HS-27A (cell line): ENCODE data around the gene GJC1.
"Not testable (repeated sequence)": the region's sequence is repeated elsewhere in the genome, so short reads cannot be mapped to it uniquely, and the experiment has no call there.

Experiments used
- DNase-seq: peaks from one replicate; pipeline ENCODE4 v3.0.0-alpha.2; 2012; ENCODE audit warnings: low read depth, missing footprints

The GJC1 gene

GRCh38 chr17:44760474-44761308 lies 69.4 kb downstream of the GJC1 start:
- no peak for DNase-seq

DNA sequence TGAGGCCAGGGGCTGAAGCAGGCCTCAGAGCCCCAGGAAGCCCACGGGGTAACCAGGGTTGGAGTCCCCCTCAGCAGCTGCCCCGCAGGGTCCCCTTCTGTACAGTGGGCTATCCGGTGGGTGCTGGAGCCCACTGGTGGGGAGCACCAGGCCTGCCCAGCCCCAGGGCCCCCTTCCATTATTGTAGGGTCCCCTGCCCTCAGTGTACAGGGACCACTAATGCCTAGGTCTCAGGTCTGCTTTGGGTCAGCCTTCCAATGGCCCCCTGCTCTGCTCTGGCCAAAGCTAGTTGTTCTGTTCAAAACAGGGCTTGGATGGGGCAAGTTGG lies 70.2 kb downstream of the GJC1 start:
- DNase-seq, result no peak

DNA sequence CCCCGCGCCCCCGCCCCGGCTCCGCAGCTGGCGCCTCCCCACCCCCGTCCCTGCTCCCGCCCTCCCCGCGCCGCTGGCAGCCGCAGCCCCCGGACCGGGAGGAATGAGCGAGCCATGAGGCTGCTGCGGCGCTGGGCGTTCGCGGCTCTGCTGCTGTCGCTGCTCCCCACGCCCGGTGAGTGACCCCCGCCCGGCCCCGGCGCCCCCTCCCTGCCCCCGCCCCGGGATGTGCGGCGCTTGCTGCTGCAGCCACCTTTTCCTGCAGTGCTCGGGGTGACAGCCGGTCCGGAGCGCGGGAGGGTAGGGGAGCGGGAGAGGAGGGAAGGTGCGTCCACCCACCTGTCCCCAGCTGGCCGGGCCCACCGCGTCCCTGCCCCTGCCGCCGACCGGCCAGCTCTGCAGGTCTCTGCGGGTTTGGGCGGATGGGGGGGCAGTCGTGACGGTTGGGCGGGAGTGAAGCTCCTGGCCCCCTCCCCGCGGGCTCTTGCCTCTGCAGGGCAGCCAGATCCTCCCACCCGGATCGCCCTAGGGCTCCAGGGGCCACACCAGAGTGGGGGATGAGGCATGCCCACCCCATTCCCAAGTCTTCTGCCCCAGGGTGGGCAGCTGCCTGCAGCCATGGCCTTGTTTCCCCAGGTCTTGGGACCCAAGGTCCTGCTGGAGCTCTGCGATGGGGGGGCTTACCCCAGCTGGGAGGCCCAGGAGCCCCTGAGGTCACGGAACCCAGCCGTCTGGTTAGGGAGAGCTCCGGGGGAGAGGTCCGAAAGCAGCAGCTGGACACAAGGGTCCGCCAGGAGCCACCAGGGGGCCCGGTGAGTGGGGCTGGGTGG lies 70.8 kb downstream of the GJC1 start:
- no peak for DNase-seq

GRCh38 chr17:44758414-44759085 lies 71.5 kb downstream of the GJC1 start, which contains the start of gene ADAM11:
Gene ADAM11, plus strand, starts transcription at chr17:44758988. Its CDS starts 212 bp downstream, at chr17:44759200.
- no peak for DNase-seq

GRCh38 chr17:44757918-44758413 lies 72.1 kb downstream of the GJC1 start:
- DNase-seq, result no peak

DNA sequence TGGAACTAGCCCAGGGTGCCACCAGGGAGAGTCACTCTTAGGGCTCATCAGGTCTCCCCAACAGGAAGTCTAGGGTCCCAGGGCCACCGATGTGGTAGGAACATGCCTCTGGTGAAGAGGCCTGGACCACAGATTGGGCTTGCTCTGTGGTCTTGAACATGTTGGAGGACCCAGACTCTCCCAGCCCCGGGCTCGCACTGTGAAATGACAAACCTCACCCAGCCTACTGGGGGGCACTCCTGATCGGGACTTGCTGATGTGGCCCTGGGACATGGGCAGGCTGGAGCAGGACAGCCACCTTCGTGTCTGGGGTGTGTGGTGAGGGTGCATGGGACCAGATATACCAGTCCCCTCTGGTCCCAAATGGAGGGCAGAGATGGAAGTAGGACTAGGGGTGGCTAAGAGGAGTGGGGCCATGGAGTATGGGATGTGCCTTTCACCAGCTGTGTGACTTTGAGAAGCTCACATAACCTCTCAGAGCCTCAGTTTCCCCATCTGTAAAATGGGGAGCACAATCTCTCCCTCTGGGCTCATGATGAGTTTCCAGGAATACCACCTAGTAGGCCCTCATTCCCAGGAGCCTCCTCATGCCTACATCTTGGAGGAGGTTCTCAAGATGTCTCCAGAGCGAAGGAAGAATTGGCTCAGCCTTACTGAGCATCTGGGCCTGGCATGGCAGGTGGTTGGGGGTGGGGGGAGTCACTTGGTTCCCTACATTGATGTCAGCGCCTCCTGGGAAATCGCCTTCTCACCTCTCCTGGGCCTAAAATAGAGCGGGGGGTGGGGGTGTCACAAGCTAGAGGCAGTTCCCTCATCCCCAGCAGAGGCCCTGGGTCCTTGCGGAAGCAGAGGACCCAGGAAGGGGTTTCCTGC lies 72.8 kb downstream of the GJC1 start:
- no peak for DNase-seq

DNA sequence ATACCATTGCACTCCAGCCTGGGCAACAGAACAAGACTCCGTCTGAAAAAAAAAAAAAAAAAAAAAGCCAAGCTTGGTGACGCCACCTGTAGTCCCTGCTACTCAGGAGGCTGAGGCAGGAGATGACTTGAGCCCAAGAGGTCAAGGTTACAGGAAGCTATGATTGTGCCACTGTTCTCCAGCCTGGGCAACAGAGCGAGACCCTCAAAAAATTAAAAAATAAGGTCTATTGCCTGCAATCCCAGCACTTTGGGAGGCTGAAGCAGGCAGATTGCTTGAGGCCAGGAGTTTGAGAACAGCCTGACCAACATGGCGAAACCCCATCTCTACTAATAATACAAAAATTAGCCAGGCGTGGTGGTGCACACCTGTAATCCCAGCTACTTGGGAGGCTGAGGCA lies 74.9 kb downstream of the GJC1 start:
- DNase-seq, result not testable (repeated sequence)

- no peak for DNase-seq
These were observed 75.8 kb downstream of the GJC1 start for GRCh38 chr17:44754276-44754675.

DNA sequence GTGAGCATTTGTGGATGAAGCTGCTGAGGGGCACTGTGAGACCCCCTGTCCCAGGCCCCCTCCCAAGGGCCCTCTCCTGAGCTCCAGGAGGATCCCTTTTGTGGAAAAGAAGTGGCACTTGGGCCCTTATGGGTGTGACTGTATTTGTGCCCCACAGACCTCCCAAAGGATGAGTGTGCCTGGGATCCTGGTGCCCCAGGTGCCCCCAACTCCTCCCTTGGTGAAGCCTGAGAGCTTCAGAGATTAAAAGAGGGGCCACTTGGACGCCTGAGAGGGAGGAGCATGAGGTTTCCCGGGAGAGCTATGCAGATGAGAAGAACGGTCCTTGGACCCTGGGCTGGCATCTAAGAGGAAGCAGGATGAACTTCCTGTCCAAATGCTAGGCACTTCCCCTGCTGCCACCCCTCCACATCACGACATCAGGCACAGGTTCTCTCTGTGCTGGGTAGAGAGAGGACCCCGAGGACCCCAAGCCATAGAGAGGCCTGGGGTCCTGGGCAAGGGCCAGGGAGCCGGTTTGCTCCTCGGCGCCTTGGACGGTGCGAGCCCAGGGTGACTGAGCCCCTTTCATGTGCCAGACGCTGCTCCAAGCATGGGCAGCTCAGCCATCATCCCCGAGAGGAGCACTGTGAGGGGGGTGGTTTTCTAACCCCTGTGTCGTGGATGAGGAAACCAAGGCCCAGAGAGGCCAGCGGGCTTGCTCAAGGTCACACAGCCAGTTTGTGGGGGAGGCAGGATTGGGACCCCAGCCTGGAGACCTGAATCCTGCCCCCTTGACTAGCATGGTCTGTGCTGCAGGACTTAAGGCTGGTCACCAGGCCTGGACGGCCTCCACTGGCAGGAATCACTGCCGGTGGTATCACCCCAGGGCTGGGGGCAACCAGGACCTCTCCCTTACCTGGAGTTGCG lies 76.9 kb downstream of the GJC1 start:
- DNase-seq, result no peak

DNA sequence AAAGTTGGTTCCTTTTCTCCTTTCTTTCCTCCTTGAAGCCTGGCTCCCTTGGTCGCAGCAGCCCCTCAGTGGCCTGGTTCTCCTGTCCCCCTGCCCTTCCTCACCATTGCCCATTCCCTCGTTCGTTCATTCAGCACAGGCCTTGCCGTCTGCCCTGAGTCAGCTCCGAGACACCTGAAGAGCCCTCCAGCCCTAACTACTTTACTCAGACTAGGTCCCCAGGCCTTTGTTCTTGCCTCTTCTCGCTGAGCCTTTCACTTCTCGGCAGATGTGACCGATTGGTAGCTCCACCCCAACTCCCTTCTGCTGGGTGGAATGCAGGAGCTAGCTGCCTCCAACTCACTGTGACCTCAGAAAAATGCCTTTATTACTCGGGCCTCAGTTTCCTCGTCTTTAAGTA lies 78.3 kb downstream of the GJC1 start:
- DNase-seq, result no peak

DNA sequence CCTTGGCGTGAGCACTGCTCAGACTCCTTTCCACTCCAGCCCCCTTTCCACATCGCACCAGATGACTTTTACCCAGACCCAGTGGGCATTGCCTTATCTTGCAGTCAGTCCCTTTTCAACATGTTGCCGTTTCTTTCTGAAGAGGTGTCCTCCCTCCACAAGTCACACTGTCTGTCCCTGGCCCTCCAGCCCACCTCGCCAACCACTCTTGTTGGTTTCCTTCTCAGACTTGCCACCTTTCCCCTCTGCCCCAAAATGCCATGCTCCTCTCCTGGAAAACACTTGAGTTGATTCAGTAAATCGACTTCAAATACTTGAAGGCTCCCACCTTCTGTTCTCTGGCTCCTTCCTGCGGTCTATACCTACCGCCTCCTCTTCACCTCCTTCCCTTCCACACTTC lies 78.8 kb downstream of the GJC1 start:
- DNase-seq, result no peak

GRCh38 chr17:44749980-44750318 lies 80.1 kb downstream of the GJC1 start:
- no peak for DNase-seq

GRCh38 chr17:44749076-44749979 lies 80.8 kb downstream of the GJC1 start:
- no peak for DNase-seq
